ENCODE measurements around the gene PIK3CD.

- no peak for TF ChIP-seq EZH2phosphoT487 (IDR thresholded peaks at IDR 0.05; ENCODE audit: borderline replicate concordance, low read length)
- no peak for TF ChIP-seq CTCF (IDR thresholded peaks at IDR 0.05; ENCODE audit: low read depth, low read length, poor library complexity, severe bottlenecking)
Observed at GRCh38 chr1:9731561-9731960, 80.0 kb downstream of the PIK3CD start.
